Suprapubic skin (tissue), 4 donors: ENCODE measurements around the gene RPUSD1. TPM values are rescaled to one million over a fixed set of nuclear protein-coding genes. Genes with fewer than 3 reads are reported as not detected.

Source experiments
- DNase-seq, 2 donors: peaks; one replicate each; pipeline ENCODE4 v3.0.0-alpha.2; 2019; ENCODE audit warnings: low spot score in 2 of 2
- H3K27ac ChIP-seq: fragments of 200-600 bp; sonication (generic); one replicate; pipeline ENCODE4 v1.5.1; 2019
- H3K27me3 ChIP-seq: fragments of 200-600 bp; sonication (generic); one replicate; pipeline ENCODE4 v1.5.1; 2019
- H3K36me3 ChIP-seq: fragments of 200-600 bp; sonication (generic); one replicate; pipeline ENCODE4 v1.5.1; 2019
- H3K4me1 ChIP-seq: fragments of 200-600 bp; sonication (generic); one replicate; pipeline ENCODE4 v1.5.1; 2019
- H3K4me3 ChIP-seq: fragments of 200-600 bp; sonication (generic); one replicate; pipeline ENCODE4 v1.5.1; 2019; ENCODE audit warnings: mild to moderate bottlenecking
- H3K9me3 ChIP-seq: fragments of 200-600 bp; sonication (generic); one replicate; pipeline ENCODE4 v1.5.1; 2019
- EP300 ChIP-seq: sonication (generic); formaldehyde crosslinking; IDR thresholded peaks from one replicate; pipeline ENCODE4 v1.6.1; 2017; ENCODE audit warnings: antibody characterized with exemption
- POLR2A ChIP-seq, 2 donors: fragments of 450-650 bp; IDR thresholded peaks; one replicate each; pipeline ENCODE4 v1.6.1; 2017; ENCODE audit warnings: antibody characterized with exemption in 2 of 2, mild to moderate bottlenecking in 2 of 2, moderate library complexity in 2 of 2
- POLR2AphosphoS5 ChIP-seq, 3 donors: sonication (generic); formaldehyde crosslinking; IDR thresholded peaks; one replicate each; pipeline ENCODE4 v1.6.1; 2017; ENCODE audit warnings: antibody characterized with exemption in 3 of 3
- WGBS: methylation state at CpG from one replicate; pipeline ENCODE4 v1.1.5; 2018; 5-methylcytosine and 5-hydroxymethylcytosine counted together
- total RNA-seq, 4 donors: library from RNA; depleted of rRNA; stranded (reverse); fragments of >200 nt; gene quantifications; one replicate each; pipeline ENCODE4 v1.1.0, GENCODE V29; 2016
- TF ChIP-seq, protein P1 (sequence below), 2 donors: fragments of 200-600 bp in 1 of 2; fragments of 450-650 bp in 1 of 2; sonication (generic) in 1 of 2; IDR thresholded peaks; one replicate each; pipeline ENCODE4 v1.5.1; 2016 to 2019; ENCODE audit warnings: antibody characterized with exemption in 2 of 2, mild to moderate bottlenecking in 1 of 2, moderate library complexity in 1 of 2

The RPUSD1 gene
- total RNA-seq, 4 donors from 2014 or later, result 13.6 to 27.1 (median 21.8) TPM

DNA sequence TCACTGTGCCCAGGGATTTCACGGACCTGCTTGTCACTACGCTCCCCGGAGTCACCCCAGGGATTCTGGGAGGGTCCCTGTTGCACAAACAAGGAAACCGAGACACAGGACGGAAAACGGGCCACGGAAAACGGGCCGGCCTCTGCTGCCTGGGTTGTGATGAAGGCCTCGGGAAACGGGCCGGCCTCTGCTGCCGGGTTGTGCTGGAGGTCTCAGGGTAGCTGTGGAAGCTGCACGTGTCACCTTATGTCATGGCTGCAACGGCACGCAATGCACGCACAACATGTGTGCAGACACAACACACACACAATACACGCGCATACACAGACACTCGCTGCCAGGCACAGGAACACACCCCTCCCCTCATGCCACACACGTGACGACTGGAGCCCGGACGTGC, 39.3 kb upstream of the RPUSD1 start:
- no peak overlapping the region for H3K4me3 ChIP-seq
- WGBS, result 93% methylated on average over 20 of the region's 24 CpGs
- peaks cover 52% of the 10 kb centered on the region for H3K27me3 ChIP-seq
- H3K36me3 ChIP-seq, result no peaks in the 10 kb centered on the region
- DNase-seq, result no peak
- no peak overlapping the region for H3K27ac ChIP-seq
- H3K4me1 ChIP-seq, result peaks cover 10% of the 10 kb centered on the region
- H3K9me3 ChIP-seq, result no peaks in the 10 kb centered on the region
- TF ChIP-seq, protein P1, sequence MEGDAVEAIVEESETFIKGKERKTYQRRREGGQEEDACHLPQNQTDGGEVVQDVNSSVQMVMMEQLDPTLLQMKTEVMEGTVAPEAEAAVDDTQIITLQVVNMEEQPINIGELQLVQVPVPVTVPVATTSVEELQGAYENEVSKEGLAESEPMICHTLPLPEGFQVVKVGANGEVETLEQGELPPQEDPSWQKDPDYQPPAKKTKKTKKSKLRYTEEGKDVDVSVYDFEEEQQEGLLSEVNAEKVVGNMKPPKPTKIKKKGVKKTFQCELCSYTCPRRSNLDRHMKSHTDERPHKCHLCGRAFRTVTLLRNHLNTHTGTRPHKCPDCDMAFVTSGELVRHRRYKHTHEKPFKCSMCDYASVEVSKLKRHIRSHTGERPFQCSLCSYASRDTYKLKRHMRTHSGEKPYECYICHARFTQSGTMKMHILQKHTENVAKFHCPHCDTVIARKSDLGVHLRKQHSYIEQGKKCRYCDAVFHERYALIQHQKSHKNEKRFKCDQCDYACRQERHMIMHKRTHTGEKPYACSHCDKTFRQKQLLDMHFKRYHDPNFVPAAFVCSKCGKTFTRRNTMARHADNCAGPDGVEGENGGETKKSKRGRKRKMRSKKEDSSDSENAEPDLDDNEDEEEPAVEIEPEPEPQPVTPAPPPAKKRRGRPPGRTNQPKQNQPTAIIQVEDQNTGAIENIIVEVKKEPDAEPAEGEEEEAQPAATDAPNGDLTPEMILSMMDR (IDR thresholded peaks at IDR 0.05), result no peak
- no peak for TF ChIP-seq POLR2A (IDR thresholded peaks at IDR 0.05)
- TF ChIP-seq POLR2AphosphoS5 (IDR thresholded peaks at IDR 0.05), result no peak
- no peak for TF ChIP-seq EP300

DNA sequence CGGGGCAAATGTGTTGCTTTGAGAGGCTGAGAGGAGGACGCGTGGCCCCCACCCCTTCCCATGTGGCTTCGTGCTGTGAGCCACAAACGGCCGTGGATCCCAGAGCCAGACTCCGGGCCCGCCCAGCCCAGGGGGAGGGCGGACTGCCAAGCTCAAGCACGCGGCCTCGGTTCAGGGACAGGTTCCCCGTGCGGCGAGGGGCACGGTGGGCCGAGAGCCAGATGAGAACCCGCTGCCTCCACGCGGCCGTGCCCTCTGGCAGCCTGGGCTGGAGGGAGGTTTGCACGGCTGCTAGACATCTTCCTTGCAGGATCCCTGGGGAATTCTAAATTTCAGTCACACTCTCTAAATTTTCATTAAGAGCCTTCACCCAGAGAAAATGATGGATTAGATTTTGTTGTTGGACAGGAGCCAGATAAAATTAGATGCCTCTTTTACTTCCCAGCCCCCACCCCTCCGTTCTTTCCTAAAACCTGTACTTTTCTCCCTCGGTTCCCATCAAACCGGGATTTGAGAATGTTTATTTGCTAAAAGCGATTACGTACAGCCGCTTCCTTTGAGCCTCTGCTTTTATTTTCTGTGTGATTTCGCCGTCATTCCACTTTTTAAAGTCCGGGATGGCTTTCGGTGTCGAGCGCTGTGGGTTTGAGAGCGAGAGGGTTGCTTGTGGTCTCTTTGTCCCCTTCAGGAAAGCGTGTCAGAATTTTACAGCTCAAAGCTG, 37.3 kb upstream of the RPUSD1 start:
- H3K4me1 ChIP-seq, result peaks cover 10% of the 10 kb centered on the region
- H3K36me3 ChIP-seq, result no peaks in the 10 kb centered on the region
- H3K27ac ChIP-seq, result no peak overlapping the region
- no peaks in the 10 kb centered on the region for H3K9me3 ChIP-seq
- 17% methylated on average over 34 of the region's 36 CpGs for WGBS
- DNase-seq, result no peak
- peaks cover 50% of the 10 kb centered on the region for H3K27me3 ChIP-seq
- H3K4me3 ChIP-seq, result peak overlapping the region; percentile 20
- TF ChIP-seq POLR2AphosphoS5 (IDR thresholded peaks at IDR 0.05) (no peak), EP300 (no peak), POLR2A (IDR thresholded peaks at IDR 0.05) (no peak)
- TF ChIP-seq, protein P1 (IDR thresholded peaks at IDR 0.05), result no peak

DNA sequence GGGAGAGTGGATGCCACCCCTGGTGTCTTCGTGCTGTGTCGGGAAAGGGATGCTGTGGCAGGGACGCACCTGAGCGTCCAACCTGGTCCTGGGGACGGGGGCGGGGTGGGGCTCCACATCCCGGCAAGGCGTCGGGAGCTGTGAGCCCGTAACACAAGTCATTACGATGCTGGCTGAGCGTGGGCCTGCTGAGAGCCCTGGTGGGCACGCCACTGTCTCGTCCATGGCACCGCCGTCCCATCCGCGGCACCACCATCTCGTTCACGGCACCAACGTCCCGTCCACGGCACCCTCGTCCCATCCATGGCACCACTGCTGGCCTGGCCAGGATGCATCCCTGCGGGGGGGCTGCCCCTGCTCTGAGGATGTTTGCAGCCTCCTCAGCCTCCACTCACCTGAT, 36.4 kb upstream of the RPUSD1 start:
- Histone ChIP-seq H3K36me3 (no peaks in the 10 kb centered on the region), H3K4me1 (peaks cover 10% of the 10 kb centered on the region), H3K27me3 (peaks cover 51% of the 10 kb centered on the region), H3K9me3 (no peaks in the 10 kb centered on the region), H3K4me3 (no peak overlapping the region), H3K27ac (no peak overlapping the region)
- TF ChIP-seq EP300, result no peak
- TF ChIP-seq, protein P1 (IDR thresholded peaks at IDR 0.05), result no peak
- TF ChIP-seq POLR2AphosphoS5 (IDR thresholded peaks at IDR 0.05), result no peak
- no peak for TF ChIP-seq POLR2A (IDR thresholded peaks at IDR 0.05)
- DNase-seq, result no peak
- 93% methylated on average over 22 of the region's 25 CpGs for WGBS

DNA sequence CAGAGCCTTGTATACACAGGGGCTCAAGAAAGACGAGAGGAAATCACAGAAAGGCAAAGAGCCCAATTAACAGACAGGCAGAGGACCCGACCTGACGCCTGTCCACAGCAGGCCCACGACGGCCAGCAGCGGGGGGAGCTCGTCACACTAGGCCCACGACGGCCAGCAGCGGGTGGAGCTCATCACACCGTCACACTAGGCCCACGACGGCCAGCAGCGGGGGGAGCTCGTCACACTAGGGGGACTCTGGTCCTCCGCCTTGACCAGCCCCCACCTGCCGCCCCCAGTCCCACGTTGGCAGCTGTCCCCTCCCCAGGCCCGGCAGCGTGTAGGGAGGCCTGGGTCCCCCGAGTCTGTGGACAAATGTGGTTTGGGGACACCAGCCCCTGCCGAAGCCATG, 36.0 kb upstream of the RPUSD1 start:
- WGBS, result 85% methylated on average over 9 of the region's 22 CpGs
- no peaks in the 10 kb centered on the region for H3K36me3 ChIP-seq
- H3K4me3 ChIP-seq, result no peak overlapping the region
- H3K9me3 ChIP-seq, result no peaks in the 10 kb centered on the region
- no peak for TF ChIP-seq POLR2AphosphoS5 (IDR thresholded peaks at IDR 0.05)
- no peak for TF ChIP-seq POLR2A (IDR thresholded peaks at IDR 0.05)
- TF ChIP-seq EP300, result no peak
- TF ChIP-seq, protein P1 (IDR thresholded peaks at IDR 0.05), result no peak
- H3K27me3 ChIP-seq, result peaks cover 55% of the 10 kb centered on the region
- DNase-seq, result no peak
- no peak overlapping the region for H3K27ac ChIP-seq
- peaks cover 10% of the 10 kb centered on the region for H3K4me1 ChIP-seq

DNA sequence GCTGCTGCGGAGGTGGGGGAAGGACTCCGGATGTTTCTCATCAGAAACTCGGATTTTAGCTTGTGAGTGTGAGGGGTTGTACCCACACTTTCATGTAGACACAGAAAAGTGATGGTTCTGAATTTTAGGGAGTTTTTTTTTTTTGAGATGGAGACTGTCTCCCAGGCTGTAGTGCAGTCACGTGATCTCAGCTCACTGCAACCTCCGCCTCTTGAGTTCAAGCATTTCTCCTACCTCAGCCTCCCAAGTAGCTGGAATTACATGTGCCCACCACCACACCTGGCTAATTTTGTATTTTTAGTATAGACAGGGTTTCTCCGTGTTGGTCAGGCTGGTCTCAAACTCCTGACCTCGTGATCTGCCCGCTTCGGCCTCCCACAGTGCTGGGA, 34.7 kb upstream of the RPUSD1 start:
- H3K27me3 ChIP-seq, result peaks cover 63% of the 10 kb centered on the region
- H3K9me3 ChIP-seq, result no peaks in the 10 kb centered on the region
- DNase-seq, result no peak
- no peak overlapping the region for H3K27ac ChIP-seq
- no peaks in the 10 kb centered on the region for H3K36me3 ChIP-seq
- no peak overlapping the region for H3K4me3 ChIP-seq
- peaks cover 10% of the 10 kb centered on the region for H3K4me1 ChIP-seq
- TF ChIP-seq, protein P1 (IDR thresholded peaks at IDR 0.05), result no peak
- no peak for TF ChIP-seq POLR2A (IDR thresholded peaks at IDR 0.05)
- TF ChIP-seq EP300, result no peak
- TF ChIP-seq POLR2AphosphoS5 (IDR thresholded peaks at IDR 0.05), result no peak
- WGBS, result 91% methylated on average over 9 of the region's 9 CpGs
